HepG2 (cell line): ENCODE measurements around the gene SHF. TPM values are rescaled to one million over a fixed set of nuclear protein-coding genes. Genes with fewer than 3 reads are reported as not detected.

Source experiments
- ATAC-seq: fragments of 200-7000 bp; cut with Tn5 transposase; 3 replicates; pipeline ENCODE4 v1.9.1; 2020; ENCODE audit warnings: mild to moderate bottlenecking, moderate library complexity
- BruUV-seq: library from RNA; stranded (reverse); fragments of 400-500 nt; replicated peaks from 2 replicates; lab custom pipeline; 2021; lab: Mats Ljungman, UMichigan
- CTCF ChIA-PET: fragments of 300-600 bp; formaldehyde crosslinking; extraction: SDS; loops from one replicate; lab custom pipeline; 2021; ENCODE audit warnings: low total read pairs, inconsistent platforms, low intra/inter-chr PET ratio; lab: Yijun Ruan, JAX
- POLR2A ChIA-PET: fragments of 350-600 bp; sonication (Branson Sonifier 250); formaldehyde crosslinking; loops from one replicate; lab custom pipeline; 2020; ENCODE audit warnings: antibody characterized with exemption, inconsistent platforms; lab: Yijun Ruan, JAX
- DNase-seq: peaks from one replicate; pipeline ENCODE4 v3.0.0-alpha.2; 2015; ENCODE audit warnings: low spot score
- FAIRE-seq: peaks from 3 replicates; lab custom pipeline; 2011; peaks lifted over from hg19 to GRCh38; lab: Jason Lieb, UNC
- H2AFZ ChIP-seq: one replicate; pipeline ENCODE4 v1.6.1; 2011; ENCODE audit warnings: low read length, inconsistent platforms
- H3K27ac ChIP-seq: fragments of 300-600 bp; 3 replicates; pipeline ENCODE4 v1.8.0; 2011; ENCODE audit warnings: mixed run types, mild to moderate bottlenecking, mixed read lengths, low read length, inconsistent platforms; ENCODE audit not compliant: insufficient read depth; ENCODE audit errors: extremely low read length
- H3K27me3 ChIP-seq, 2 experiments: fragments of 200-600 bp in 1 of 2; 2 replicates in 1 of 2; 3 replicates in 1 of 2; pipeline versions ENCODE4 v1.6.0 to v1.8.0; 2011; ENCODE audit warnings: low read length in 2 of 2, mild to moderate bottlenecking in 2 of 2, moderate library complexity in 2 of 2, inconsistent platforms in 1 of 2; ENCODE audit not compliant: insufficient read depth in 2 of 2, control insufficient read depth in 1 of 2
- H3K36me3 ChIP-seq, 2 experiments: fragments of 200-600 bp in 1 of 2; replicated peaks in 1 of 2; 2 replicates in 1 of 2; 3 replicates in 1 of 2; pipeline versions ENCODE4 v1.5.1 to v1.8.0; 2011; ENCODE audit warnings: low read length in 2 of 2, inconsistent platforms in 1 of 2; ENCODE audit not compliant: insufficient read depth in 2 of 2, control insufficient read depth in 1 of 2
- H3K4me1 ChIP-seq: 2 replicates; pipeline ENCODE4 v1.5.1; 2012; ENCODE audit warnings: low read length, inconsistent platforms; ENCODE audit not compliant: insufficient read depth
- H3K4me2 ChIP-seq: 2 replicates; pipeline ENCODE4 v1.6.0; 2011; ENCODE audit warnings: low read depth, low read length, inconsistent platforms
- H3K4me3 ChIP-seq, 3 experiments: fragments of 200-600 bp in 1 of 3; sonication (generic), shearing (Covaris generic) in 1 of 3; replicated peaks in 1 of 3; 2 replicates each; pipeline ENCODE4 v1.5.1; 2011 to 2016; ENCODE audit warnings: low read length in 3 of 3, inconsistent platforms in 2 of 3, low read depth in 2 of 3, mild to moderate bottlenecking in 2 of 3, control low read depth in 1 of 3, mixed read lengths in 1 of 3; ENCODE audit not compliant: insufficient read depth in 1 of 3
- H3K79me2 ChIP-seq: one replicate; pipeline ENCODE4 v1.6.1; 2011; ENCODE audit warnings: low read length, inconsistent platforms; ENCODE audit not compliant: insufficient read depth
- H3K9ac ChIP-seq: 2 replicates; pipeline ENCODE4 v1.6.0; 2011; ENCODE audit warnings: mild to moderate bottlenecking, low read depth, low read length, inconsistent platforms; ENCODE audit not compliant: insufficient read depth
- H3K9me3 ChIP-seq: 2 replicates; pipeline ENCODE4 v1.5.1; 2012; ENCODE audit warnings: mild to moderate bottlenecking, low read length
- H4K20me1 ChIP-seq: 2 replicates; pipeline ENCODE4 v1.6.0; 2011; ENCODE audit warnings: inconsistent platforms, mild to moderate bottlenecking, low read length, moderate library complexity; ENCODE audit not compliant: insufficient read depth
- CTCF ChIP-seq: sonication (generic); formaldehyde crosslinking; IDR thresholded peaks from 2 replicates; pipeline ENCODE4 v1.5.0; 2020; ENCODE audit warnings: mild to moderate bottlenecking, missing genetic modification reagents, moderate library complexity
- DDIT3 ChIP-seq: sonication (generic); formaldehyde crosslinking; IDR thresholded peaks from 2 replicates; pipeline ENCODE4 v1.4.0; 2020; ENCODE audit warnings: mild to moderate bottlenecking, missing genetic modification reagents
- EEA1 ChIP-seq: sonication (generic); formaldehyde crosslinking; IDR thresholded peaks from 2 replicates; pipeline ENCODE4 v1.5.1; 2020; ENCODE audit warnings: mild to moderate bottlenecking, missing genetic modification reagents, borderline replicate concordance
- ELK4 ChIP-seq: sonication (generic); formaldehyde crosslinking; IDR thresholded peaks from 2 replicates; pipeline ENCODE4 v1.9.0; 2021; ENCODE audit warnings: missing genetic modification reagents, borderline replicate concordance
- ERF ChIP-seq: IDR thresholded peaks from 2 replicates; pipeline ENCODE4 v1.6.1; 2018; ENCODE audit warnings: missing biosample characterization, missing genetic modification reagents
- FOSL2 ChIP-seq: sonication (generic); formaldehyde crosslinking; IDR thresholded peaks from 2 replicates; pipeline ENCODE4 v1.4.0; 2020; ENCODE audit warnings: missing genetic modification reagents
- GABPA ChIP-seq, 2 experiments: IDR thresholded peaks; 2 replicates each; pipeline ENCODE4 v1.6.1; 2011 to 2016; ENCODE audit warnings: low read depth in 2 of 2, low read length in 1 of 2, missing biosample characterization in 1 of 2, missing genetic modification characterization in 1 of 2
- GFI1 ChIP-seq: sonication (generic); formaldehyde crosslinking; IDR thresholded peaks from 2 replicates; pipeline ENCODE4 v1.5.0; 2020; ENCODE audit warnings: missing genetic modification reagents, mild to moderate bottlenecking, borderline replicate concordance
- HMGXB4 ChIP-seq, 2 experiments: sonication (generic) in 1 of 2; formaldehyde crosslinking in 1 of 2; IDR thresholded peaks; 2 replicates each; pipeline versions ENCODE4 v1.4.0 to v1.6.1; 2018 to 2020; ENCODE audit warnings: missing genetic modification reagents in 2 of 2, borderline replicate concordance in 1 of 2, low read depth in 1 of 2, mild to moderate bottlenecking in 1 of 2, missing biosample characterization in 1 of 2
- RAD21 ChIP-seq: fragments of 450-650 bp; formaldehyde crosslinking; IDR thresholded peaks from 2 replicates; pipeline ENCODE4 v1.5.0; 2020; ENCODE audit warnings: mild to moderate bottlenecking
- SMC3 ChIP-seq: IDR thresholded peaks from 2 replicates; pipeline ENCODE4 v1.6.1; 2011; ENCODE audit warnings: low read length, improper control_type of control experiment
- STAG1 ChIP-seq: sonication (generic); formaldehyde crosslinking; IDR thresholded peaks from 2 replicates; pipeline ENCODE4 v1.4.0; 2020; ENCODE audit warnings: missing genetic modification reagents
- TBX2 ChIP-seq: sonication (generic); formaldehyde crosslinking; IDR thresholded peaks from 2 replicates; pipeline ENCODE4 v1.5.0; 2020; ENCODE audit warnings: missing genetic modification reagents, mild to moderate bottlenecking, borderline replicate concordance
- THAP11 ChIP-seq: IDR thresholded peaks from 2 replicates; pipeline ENCODE4 v1.6.1; 2016; ENCODE audit warnings: missing biosample characterization, missing genetic modification reagents
- XRCC5 ChIP-seq: fragments of 200-400 bp; formaldehyde crosslinking; optimal IDR thresholded peaks from 2 replicates; pipeline ENCODE3; 2017; ENCODE audit warnings: mild to moderate bottlenecking, low read length
- ZFP1 ChIP-seq: IDR thresholded peaks from 2 replicates; pipeline ENCODE4 v1.6.1; 2016
- ZNF121 ChIP-seq: sonication (generic); formaldehyde crosslinking; IDR thresholded peaks from 2 replicates; pipeline ENCODE4 v1.5.0; 2020; ENCODE audit warnings: mild to moderate bottlenecking, missing genetic modification reagents
- ZNF24 ChIP-seq: fragments of 450-650 bp; IDR thresholded peaks from 2 replicates; pipeline ENCODE4 v1.6.1; 2017; ENCODE audit warnings: antibody characterized with exemption, mild to moderate bottlenecking
- ZNF598 ChIP-seq: sonication (generic); formaldehyde crosslinking; IDR thresholded peaks from 2 replicates; pipeline ENCODE4 v1.5.1; 2020; ENCODE audit warnings: mild to moderate bottlenecking, missing genetic modification reagents, borderline replicate concordance
- ZNF777 ChIP-seq: sonication (generic); formaldehyde crosslinking; IDR thresholded peaks from 2 replicates; pipeline ENCODE4 v1.4.0; 2020; ENCODE audit warnings: missing genetic modification reagents
- WGBS: methylation state at CpG from one replicate; pipeline ENCODE4 v1.1.6; 2017; ENCODE audit warnings: low lambda C conversion rate; 5-methylcytosine and 5-hydroxymethylcytosine counted together
- in situ Hi-C: cut with HindIII; loops from 2 replicates; pipeline ENCODE4 v1.10.0; 2017; ENCODE audit warnings: low pct_unique_long_range_greater_than_20kb; ENCODE audit not compliant: extremely low pct_ligation_motif_present
- intact Hi-C: fragments of 100-400 bp; cut with micrococcal nuclease; formaldehyde crosslinking; loops from one replicate; pipeline ENCODE4 v1.10.0; 2022; ENCODE audit not compliant: unreplicated experiment
- polyA plus RNA-seq, 8 experiments: library from polyadenylated mRNA; depleted of rRNA in 3 of 8; stranded (reverse) in 7 of 8; unstranded in 1 of 8; fragments of >200 nt; fragmentation: Illumina TruSeq in 4 of 8; extraction: Trizol in 4 of 8; gene quantifications; 2 replicates each; pipeline versions ENCODE4 v1.2.1 to v1.2.3, GENCODE V29; 2011 to 2016; ENCODE audit warnings: low read depth in 4 of 8, missing spikeins in 1 of 8, mixed read lengths in 1 of 8; ENCODE audit not compliant: insufficient read depth in 1 of 8
- total RNA-seq, 5 experiments: library from RNA; depleted of rRNA; stranded (reverse); fragments of >200 nt; fragmentation: Illumina TruSeq; extraction: Trizol; gene quantifications; 2 replicates each; pipeline ENCODE4 v1.2.3, GENCODE V29; 2016; ENCODE audit warnings: low read depth in 1 of 5

Gene SHF
- total and polyA plus RNA-seq, 2 of the 13 experiments (the other 11 are each of a cell fraction or from before 2014, with no cell fraction given): 20.9 to 25.5 TPM

GRCh38 chr15:45205192-45205591 is 17.4 kb upstream of the SHF start:
- no peaks in the 10 kb centered on the region for H3K9me3 ChIP-seq
- H3K9ac ChIP-seq: no peak overlapping the region
- no peaks in the 10 kb centered on the region for H4K20me1 ChIP-seq
- ChIA-PET POLR2A (interaction anchor here (1.0 to 1.8 kb wide), 3 partner anchors 42 to 197 kb away, joined by 3 to 5 read pairs (median 3); a partner anchor contains a TSS), CTCF (interaction anchor here (0.9 to 1.8 kb wide), 8 partner anchors 26 to 252 kb away, joined by 3 to 10 read pairs (median 4); no protein-coding TSS in a partner anchor)
- H3K4me2 ChIP-seq: no peak overlapping the region
- H3K4me3 ChIP-seq: no peak overlapping the region
- no CpG with 5 or more reads among the region's 2 CpGs for WGBS
- peak; percentile 46 for ATAC-seq
- H3K27me3 ChIP-seq: no peaks in the 10 kb centered on the region; a peak in 2 of 5 replicates
- H2AFZ ChIP-seq: no peak overlapping the region
- intact Hi-C loops (loop anchor here (1.0 to 10.0 kb wide), 5 partner anchors 63 to 410 kb away; no protein-coding TSS in a partner anchor), in situ Hi-C loops (loop anchor here (5.0 to 10.0 kb wide), 2 partner anchors 57 to 200 kb away; a partner anchor contains a TSS)
- H3K36me3 ChIP-seq: no peaks in the 10 kb centered on the region
- peaks cover 34% of the 10 kb centered on the region for H3K4me1 ChIP-seq
- FAIRE-seq: no peak
- H3K79me2 ChIP-seq: no peaks in the 10 kb centered on the region
- no peak overlapping the region for H3K27ac ChIP-seq
- no TSS peak for BruUV-seq
- DNase-seq: peak; percentile 67
- TF ChIP-seq ZNF121 (CRISPR knock-in tag): 0 out of 2 replicates have a peak, but pooled peaks have one; percentile 15
- TF ChIP-seq SMC3: peak; percentile 90
- peak; percentile 85 for TF ChIP-seq STAG1 (CRISPR knock-in tag)
- TF ChIP-seq RAD21 (CRISPR knock-in tag): peak; percentile 77
- TF ChIP-seq TBX2: no peak
- TF ChIP-seq ZNF598: no peak
- TF ChIP-seq EEA1: no peak
- 0 out of 2 replicates have a peak, but pooled peaks have one; percentile 19 for TF ChIP-seq ZNF777 (CRISPR knock-in tag)
- TF ChIP-seq ZFP1 (CRISPR knock-in tag): no peak
- peak; percentile 62; the same call in 1 of the 2 replicates for TF ChIP-seq GFI1 (CRISPR knock-in tag)
- peak; percentile 30 for TF ChIP-seq XRCC5
- peak; percentile 30 to 37; a peak in 1 of 4 replicates for TF ChIP-seq HMGXB4 (CRISPR knock-in tag; IDR thresholded peaks at IDR 0.05; ENCODE audit: borderline replicate concordance in 1 of 2, low read depth in 1 of 2)
- peak; percentile 85 for TF ChIP-seq CTCF (CRISPR knock-in tag)
- no peak for TF ChIP-seq GABPA (IDR thresholded peaks at IDR 0.05; ENCODE audit: low read depth, low read length)
- TF ChIP-seq GABPA (CRISPR knock-in tag; IDR thresholded peaks at IDR 0.05; ENCODE audit: low read depth): 0 out of 2 replicates have a peak, but pooled peaks have one; percentile 18
- TF ChIP-seq THAP11: no peak
- TF ChIP-seq ELK4 (CRISPR knock-in tag): no peak
- 0 out of 2 replicates have a peak, but pooled peaks have one; percentile 3 for TF ChIP-seq FOSL2 (CRISPR knock-in tag)
- TF ChIP-seq DDIT3 (CRISPR knock-in tag): no peak
- TF ChIP-seq ERF: peak; percentile 23; the same call in 1 of the 2 replicates
- TF ChIP-seq ZNF24: peak; percentile 72
